ENCODE measurements around the gene SLC7A1. TPM values are rescaled to one million over a fixed set of nuclear protein-coding genes. Genes with fewer than 3 reads are reported as not detected.

SLC7A1 gene
- total RNA-seq, 1 experiment from 2014 or later, result 84.5 TPM

GRCh38 chr13:29577136-29578051 is 18.1 kb downstream of the SLC7A1 start:
- peaks cover 52% of the 10 kb centered on the region for H3K4me1 Mint-ChIP-seq
- TF ChIP-seq GABPB1 (CRISPR knock-in tag; IDR thresholded peaks at IDR 0.05) (no peak), SMAD3 (CRISPR knock-in tag; IDR thresholded peaks at IDR 0.05; ENCODE audit: borderline replicate concordance) (no peak), ZNF317 (CRISPR knock-in tag; IDR thresholded peaks at IDR 0.05; ENCODE audit: borderline replicate concordance, low read depth) (no peak), NFYB (CRISPR knock-in tag; conservative IDR thresholded peaks at IDR 0.05; ENCODE audit: low read depth) (no peak), FOXK1 (CRISPR knock-in tag; IDR thresholded peaks at IDR 0.05) (no peak), NR1H2 (CRISPR knock-in tag; IDR thresholded peaks at IDR 0.05) (no peak), FOXJ3 (CRISPR knock-in tag; IDR thresholded peaks at IDR 0.05; ENCODE audit: borderline replicate concordance) (no peak), HMGA2 (CRISPR knock-in tag; IDR thresholded peaks at IDR 0.05) (no peak), CDX4 (CRISPR knock-in tag; IDR thresholded peaks at IDR 0.05; ENCODE audit: borderline replicate concordance) (no peak), ZNF263 (CRISPR knock-in tag; IDR thresholded peaks at IDR 0.05; ENCODE audit: low read depth) (no peak), SP1 (CRISPR knock-in tag; conservative IDR thresholded peaks at IDR 0.05) (no peak), OVOL2 (CRISPR knock-in tag; IDR thresholded peaks at IDR 0.05; ENCODE audit: borderline replicate concordance) (no peak)
- TF ChIP-seq, protein P1, sequence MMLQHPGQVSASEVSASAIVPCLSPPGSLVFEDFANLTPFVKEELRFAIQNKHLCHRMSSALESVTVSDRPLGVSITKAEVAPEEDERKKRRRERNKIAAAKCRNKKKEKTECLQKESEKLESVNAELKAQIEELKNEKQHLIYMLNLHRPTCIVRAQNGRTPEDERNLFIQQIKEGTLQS (CRISPR knock-in tag; conservative IDR thresholded peaks at IDR 0.05), result no peak
- TF ChIP-seq, protein P2, sequence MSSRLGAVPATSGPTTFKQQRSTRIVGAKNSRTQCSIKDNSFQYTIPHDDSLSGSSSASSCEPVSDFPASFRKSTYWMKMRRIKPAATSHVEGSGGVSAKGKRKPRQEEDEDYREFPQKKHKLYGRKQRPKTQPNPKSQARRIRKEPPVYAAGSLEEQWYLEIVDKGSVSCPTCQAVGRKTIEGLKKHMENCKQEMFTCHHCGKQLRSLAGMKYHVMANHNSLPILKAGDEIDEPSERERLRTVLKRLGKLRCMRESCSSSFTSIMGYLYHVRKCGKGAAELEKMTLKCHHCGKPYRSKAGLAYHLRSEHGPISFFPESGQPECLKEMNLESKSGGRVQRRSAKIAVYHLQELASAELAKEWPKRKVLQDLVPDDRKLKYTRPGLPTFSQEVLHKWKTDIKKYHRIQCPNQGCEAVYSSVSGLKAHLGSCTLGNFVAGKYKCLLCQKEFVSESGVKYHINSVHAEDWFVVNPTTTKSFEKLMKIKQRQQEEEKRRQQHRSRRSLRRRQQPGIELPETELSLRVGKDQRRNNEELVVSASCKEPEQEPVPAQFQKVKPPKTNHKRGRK (CRISPR knock-in tag; IDR thresholded peaks at IDR 0.05; ENCODE audit: borderline replicate concordance), result no peak
- DNase-seq (ENCODE audit: low spot score) (no peak), ATAC-seq (no peak)
- CTCF ChIA-PET, result interaction anchor here (0.9 to 1.4 kb wide), 5 partner anchors 8 to 123 kb away, joined by 3 to 4 read pairs (median 3); no protein-coding TSS in a partner anchor
- peaks cover 6% of the 10 kb centered on the region for H3K36me3 Mint-ChIP-seq
- H3K27me3 Mint-ChIP-seq (ENCODE audit: low read depth), result no peaks in the 10 kb centered on the region
- no peak overlapping the region for H3K4me3 Mint-ChIP-seq
- H3K9me3 Mint-ChIP-seq, result peaks cover 8% of the 10 kb centered on the region; the same call in 1 of the 2 replicates
- no peak overlapping the region; the same call in 1 of the 2 replicates for H3K27ac Mint-ChIP-seq
- POLR2A ChIA-PET, result interaction anchor here (0.9 kb wide), 1 partner anchor 10 kb away, joined by 3 read pairs; no protein-coding TSS in a partner anchor

- no peak for TF ChIP-seq NFATC4 (CRISPR knock-in tag; IDR thresholded peaks at IDR 0.05)
- TF ChIP-seq, protein P3, sequence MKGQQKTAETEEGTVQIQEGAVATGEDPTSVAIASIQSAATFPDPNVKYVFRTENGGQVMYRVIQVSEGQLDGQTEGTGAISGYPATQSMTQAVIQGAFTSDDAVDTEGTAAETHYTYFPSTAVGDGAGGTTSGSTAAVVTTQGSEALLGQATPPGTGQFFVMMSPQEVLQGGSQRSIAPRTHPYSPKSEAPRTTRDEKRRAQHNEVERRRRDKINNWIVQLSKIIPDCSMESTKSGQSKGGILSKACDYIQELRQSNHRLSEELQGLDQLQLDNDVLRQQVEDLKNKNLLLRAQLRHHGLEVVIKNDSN (CRISPR knock-in tag; IDR thresholded peaks at IDR 0.05), result no peak
- TF ChIP-seq, protein P4, sequence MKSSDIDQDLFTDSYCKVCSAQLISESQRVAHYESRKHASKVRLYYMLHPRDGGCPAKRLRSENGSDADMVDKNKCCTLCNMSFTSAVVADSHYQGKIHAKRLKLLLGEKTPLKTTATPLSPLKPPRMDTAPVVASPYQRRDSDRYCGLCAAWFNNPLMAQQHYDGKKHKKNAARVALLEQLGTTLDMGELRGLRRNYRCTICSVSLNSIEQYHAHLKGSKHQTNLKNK (CRISPR knock-in tag; IDR thresholded peaks at IDR 0.05), result no peak
- no peak for TF ChIP-seq E2F4 (CRISPR knock-in tag; IDR thresholded peaks at IDR 0.05; ENCODE audit: borderline replicate concordance, low read depth)
- TF ChIP-seq SMAD3 (CRISPR knock-in tag; IDR thresholded peaks at IDR 0.05; ENCODE audit: borderline replicate concordance), result no peak
- no peak for TF ChIP-seq ATF1 (CRISPR knock-in tag; IDR thresholded peaks at IDR 0.05)
- TF ChIP-seq, protein P5, sequence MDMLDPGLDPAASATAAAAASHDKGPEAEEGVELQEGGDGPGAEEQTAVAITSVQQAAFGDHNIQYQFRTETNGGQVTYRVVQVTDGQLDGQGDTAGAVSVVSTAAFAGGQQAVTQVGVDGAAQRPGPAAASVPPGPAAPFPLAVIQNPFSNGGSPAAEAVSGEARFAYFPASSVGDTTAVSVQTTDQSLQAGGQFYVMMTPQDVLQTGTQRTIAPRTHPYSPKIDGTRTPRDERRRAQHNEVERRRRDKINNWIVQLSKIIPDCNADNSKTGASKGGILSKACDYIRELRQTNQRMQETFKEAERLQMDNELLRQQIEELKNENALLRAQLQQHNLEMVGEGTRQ (CRISPR knock-in tag; IDR thresholded peaks at IDR 0.05), result no peak
- TF ChIP-seq GRHL2 (CRISPR knock-in tag; IDR thresholded peaks at IDR 0.05; ENCODE audit: insufficient replicate concordance, severe bottlenecking), result no peak
- no peak for TF ChIP-seq ZSCAN18 (CRISPR knock-in tag; IDR thresholded peaks at IDR 0.05)
- no peak for TF ChIP-seq OVOL2 (CRISPR knock-in tag; IDR thresholded peaks at IDR 0.05; ENCODE audit: borderline replicate concordance)
- TF ChIP-seq HMGA2 (CRISPR knock-in tag; IDR thresholded peaks at IDR 0.05), result no peak
- TF ChIP-seq, protein P6, sequence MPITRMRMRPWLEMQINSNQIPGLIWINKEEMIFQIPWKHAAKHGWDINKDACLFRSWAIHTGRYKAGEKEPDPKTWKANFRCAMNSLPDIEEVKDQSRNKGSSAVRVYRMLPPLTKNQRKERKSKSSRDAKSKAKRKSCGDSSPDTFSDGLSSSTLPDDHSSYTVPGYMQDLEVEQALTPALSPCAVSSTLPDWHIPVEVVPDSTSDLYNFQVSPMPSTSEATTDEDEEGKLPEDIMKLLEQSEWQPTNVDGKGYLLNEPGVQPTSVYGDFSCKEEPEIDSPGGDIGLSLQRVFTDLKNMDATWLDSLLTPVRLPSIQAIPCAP (CRISPR knock-in tag; IDR thresholded peaks at IDR 0.05), result no peak
- Mint-ChIP-seq H3K9me3 (peaks cover 8% of the 10 kb centered on the region; the same call in 1 of the 2 replicates), H3K27me3 (ENCODE audit: low read depth) (no peaks in the 10 kb centered on the region), H3K4me3 (no peak overlapping the region), H3K4me1 (peaks cover 52% of the 10 kb centered on the region), H3K36me3 (peaks cover 6% of the 10 kb centered on the region), H3K27ac (0 out of 2 replicates have a peak overlapping the region, but pooled peaks have one; percentile 49)
- DNase-seq (ENCODE audit: low spot score) (no peak), ATAC-seq (no peak)
- ChIA-PET CTCF (interaction anchor here (1.0 to 1.4 kb wide), 2 partner anchors 12 to 104 kb away, joined by 3 to 4 read pairs; no protein-coding TSS in a partner anchor), POLR2A (interaction anchor here (0.9 kb wide), 1 partner anchor 9 kb away, joined by 3 read pairs; no protein-coding TSS in a partner anchor)
Measured at GRCh38 chr13:29576581-29576980, 18.9 kb downstream of the SLC7A1 start.

Data from WTC11 (cell line).